GM19468 (cell line): ENCODE results near the gene DMRT3.

Experiments
- ATAC-seq: cut with Tn5 transposase; IDR thresholded peaks from one replicate; pipeline ENCODE4 v1.9.1; 2021; ENCODE audit warnings: mild to moderate bottlenecking, moderate library complexity, moderate number of reproducible peaks; ENCODE audit not compliant: unreplicated experiment; ENCODE audit errors: extremely low read depth

Gene DMRT3

GRCh38 chr9:976258-976942 is at the start of gene DMRT3:
Gene DMRT3 (plus strand): TSS chr9:976655. CDS start chr9:977002, 347 bp downstream.
- no peak for ATAC-seq

GRCh38 chr9:926976-927375 is 49.5 kb upstream of the DMRT3 start:
- no peak for ATAC-seq

GRCh38 chr9:928363-929042 is 48.0 kb upstream of the DMRT3 start:
- peak; percentile 70 for ATAC-seq

GRCh38 chr9:929719-930118 is 46.7 kb upstream of the DMRT3 start:
- no peak for ATAC-seq

- ATAC-seq, result no peak
Measured at GRCh38 chr9:933356-933755, 43.1 kb upstream of the DMRT3 start.

- ATAC-seq, result no peak
Measured at GRCh38 chr9:935348-935965, 41.0 kb upstream of the DMRT3 start.

GRCh38 chr9:942805-943580 is 33.5 kb upstream of the DMRT3 start:
- ATAC-seq, result no peak

GRCh38 chr9:947985-948384 is 28.5 kb upstream of the DMRT3 start:
- ATAC-seq, result no peak

GRCh38 chr9:948497-948896 is 28.0 kb upstream of the DMRT3 start:
- no peak for ATAC-seq

GRCh38 chr9:950139-950538 is 26.3 kb upstream of the DMRT3 start:
- no peak for ATAC-seq

GRCh38 chr9:952546-952945 is 23.9 kb upstream of the DMRT3 start:
- no peak for ATAC-seq

GRCh38 chr9:959105-959504 is 17.4 kb upstream of the DMRT3 start:
- ATAC-seq, result no peak

GRCh38 chr9:959914-960313 is 16.5 kb upstream of the DMRT3 start:
- ATAC-seq, result no peak

GRCh38 chr9:962023-962422 is 14.4 kb upstream of the DMRT3 start:
- ATAC-seq, result no peak

GRCh38 chr9:965497-965896 is 11.0 kb upstream of the DMRT3 start:
- ATAC-seq, result no peak

GRCh38 chr9:966870-967269 is 9.6 kb upstream of the DMRT3 start:
- no peak for ATAC-seq

GRCh38 chr9:967436-967835 is 9.0 kb upstream of the DMRT3 start:
- no peak for ATAC-seq

- ATAC-seq, result no peak
Measured at GRCh38 chr9:967903-968641, 8.4 kb upstream of the DMRT3 start.

GRCh38 chr9:969310-970150 is 6.9 kb upstream of the DMRT3 start:
- no peak for ATAC-seq
